HCT116 (cell line): ENCODE measurements around the gene METRN.

ENCODE experiments used
- CEBPB ChIP-seq: IDR thresholded peaks from 2 replicates; pipeline ENCODE4 v1.6.1; 2012; ENCODE audit warnings: low read depth
- EZH2phosphoT487 ChIP-seq: fragments of 200-600 bp; IDR thresholded peaks from 2 replicates; pipeline ENCODE4 v1.6.1; 2018; ENCODE audit warnings: antibody characterized with exemption, borderline replicate concordance
- FOSL1 ChIP-seq: IDR thresholded peaks from 2 replicates; pipeline ENCODE4 v1.6.1; 2012; ENCODE audit warnings: low read depth
- POLR2A ChIP-seq: IDR thresholded peaks from 2 replicates; pipeline ENCODE4 v1.7.0; 2011; ENCODE audit warnings: borderline replicate concordance; ENCODE audit not compliant: insufficient read depth, insufficient read length; ENCODE audit errors: extremely low read depth
- POLR2AphosphoS5 ChIP-seq: IDR thresholded peaks from 2 replicates; pipeline ENCODE4 v1.6.1; 2011; ENCODE audit warnings: mild to moderate bottlenecking, low read depth, low read length, moderate library complexity
- RAD21 ChIP-seq: IDR thresholded peaks from 2 replicates; pipeline ENCODE4 v1.6.1; 2012; ENCODE audit warnings: low read depth, mild to moderate bottlenecking
- SIN3A ChIP-seq: IDR thresholded peaks from 2 replicates; pipeline ENCODE4 v1.6.1; 2012; ENCODE audit warnings: low read depth
- TCF7L2 ChIP-seq: IDR thresholded peaks from 2 replicates; pipeline ENCODE4 v1.7.0; 2011; ENCODE audit warnings: borderline replicate concordance, inconsistent platforms; ENCODE audit not compliant: insufficient read depth, insufficient read length; ENCODE audit errors: extremely low read depth
- ZNF274 ChIP-seq: fragments of 200-500 bp; sonication (Bioruptor generic); IDR thresholded peaks from 2 replicates; pipeline ENCODE4 v1.6.1; 2014; ENCODE audit warnings: mild to moderate bottlenecking, low read depth, low read length, inconsistent platforms
- TF ChIP-seq, protein P1 (sequence below): IDR thresholded peaks from 2 replicates; pipeline ENCODE4 v1.6.1; 2012; ENCODE audit warnings: low read depth
- TF ChIP-seq, protein P2 (sequence below), 3 experiments: fragments of 200-600 bp in 1 of 3; sonication (generic) in 1 of 3; IDR thresholded peaks in 2 of 3; conservative IDR thresholded peaks in 1 of 3; 2 replicates each; pipeline ENCODE4 v1.5.1; 2012 to 2017; ENCODE audit warnings: low read depth in 2 of 3, low read length in 2 of 3, antibody characterized with exemption in 1 of 3, borderline replicate concordance in 1 of 3, control low read depth in 1 of 3, mild to moderate bottlenecking in 1 of 3, mixed read lengths in 1 of 3, mixed run types in 1 of 3, moderate library complexity in 1 of 3; ENCODE audit not compliant: insufficient read depth in 1 of 3
- TF ChIP-seq, protein P3 (sequence below): IDR thresholded peaks from 2 replicates; pipeline ENCODE4 v1.6.1; 2011; ENCODE audit warnings: mild to moderate bottlenecking, low read length, moderate library complexity; ENCODE audit not compliant: insufficient replicate concordance; ENCODE audit errors: extremely low read depth
- TF ChIP-seq, protein P4 (sequence below): IDR thresholded peaks from 2 replicates; pipeline ENCODE4 v1.6.1; 2012

DNA sequence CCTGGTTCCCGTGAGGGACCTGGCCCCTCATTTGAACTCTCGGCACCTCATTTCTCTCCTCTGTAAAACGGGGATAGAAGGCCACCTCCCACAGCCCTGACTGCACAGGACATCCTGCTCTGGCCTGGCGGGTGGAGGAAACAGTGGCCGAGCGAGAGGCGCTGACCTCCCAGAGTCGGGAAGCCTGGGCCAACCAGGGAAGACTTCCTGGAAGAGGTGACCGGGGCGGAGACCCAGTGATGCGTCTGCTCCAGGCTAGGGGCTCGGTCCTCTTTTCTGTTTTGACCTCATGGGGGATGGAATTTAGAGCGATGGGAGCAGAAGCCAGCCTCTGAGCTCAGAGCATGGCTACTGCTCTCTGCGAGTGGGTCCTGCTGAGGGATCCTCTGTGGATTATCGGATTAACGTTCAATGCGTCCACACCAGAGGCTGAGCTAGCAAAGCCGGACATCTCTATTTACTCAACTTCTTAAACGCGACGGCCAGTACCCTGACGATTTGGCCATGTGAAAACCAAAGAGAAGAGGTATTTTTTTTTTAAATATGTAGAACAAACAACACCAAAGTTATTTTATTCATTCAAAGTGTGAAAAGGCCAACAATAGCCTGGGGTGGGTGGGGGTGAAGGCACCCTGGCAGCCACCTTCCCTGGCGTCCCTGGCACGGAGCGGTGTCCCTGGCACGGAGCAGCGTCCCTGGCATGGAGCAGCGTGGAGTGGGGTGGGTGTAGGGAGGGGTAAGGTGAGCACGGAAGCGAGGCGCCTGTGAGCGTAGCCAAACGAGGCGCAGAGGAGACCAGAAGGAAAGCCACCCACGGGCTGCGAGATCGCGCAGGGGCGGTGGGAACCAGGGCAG lies 36.5 kb downstream of the METRN start:
- TF ChIP-seq EZH2phosphoT487: no peak
- TF ChIP-seq, protein P1, sequence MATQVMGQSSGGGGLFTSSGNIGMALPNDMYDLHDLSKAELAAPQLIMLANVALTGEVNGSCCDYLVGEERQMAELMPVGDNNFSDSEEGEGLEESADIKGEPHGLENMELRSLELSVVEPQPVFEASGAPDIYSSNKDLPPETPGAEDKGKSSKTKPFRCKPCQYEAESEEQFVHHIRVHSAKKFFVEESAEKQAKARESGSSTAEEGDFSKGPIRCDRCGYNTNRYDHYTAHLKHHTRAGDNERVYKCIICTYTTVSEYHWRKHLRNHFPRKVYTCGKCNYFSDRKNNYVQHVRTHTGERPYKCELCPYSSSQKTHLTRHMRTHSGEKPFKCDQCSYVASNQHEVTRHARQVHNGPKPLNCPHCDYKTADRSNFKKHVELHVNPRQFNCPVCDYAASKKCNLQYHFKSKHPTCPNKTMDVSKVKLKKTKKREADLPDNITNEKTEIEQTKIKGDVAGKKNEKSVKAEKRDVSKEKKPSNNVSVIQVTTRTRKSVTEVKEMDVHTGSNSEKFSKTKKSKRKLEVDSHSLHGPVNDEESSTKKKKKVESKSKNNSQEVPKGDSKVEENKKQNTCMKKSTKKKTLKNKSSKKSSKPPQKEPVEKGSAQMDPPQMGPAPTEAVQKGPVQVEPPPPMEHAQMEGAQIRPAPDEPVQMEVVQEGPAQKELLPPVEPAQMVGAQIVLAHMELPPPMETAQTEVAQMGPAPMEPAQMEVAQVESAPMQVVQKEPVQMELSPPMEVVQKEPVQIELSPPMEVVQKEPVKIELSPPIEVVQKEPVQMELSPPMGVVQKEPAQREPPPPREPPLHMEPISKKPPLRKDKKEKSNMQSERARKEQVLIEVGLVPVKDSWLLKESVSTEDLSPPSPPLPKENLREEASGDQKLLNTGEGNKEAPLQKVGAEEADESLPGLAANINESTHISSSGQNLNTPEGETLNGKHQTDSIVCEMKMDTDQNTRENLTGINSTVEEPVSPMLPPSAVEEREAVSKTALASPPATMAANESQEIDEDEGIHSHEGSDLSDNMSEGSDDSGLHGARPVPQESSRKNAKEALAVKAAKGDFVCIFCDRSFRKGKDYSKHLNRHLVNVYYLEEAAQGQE: no peak
- no peak for TF ChIP-seq RAD21
- TF ChIP-seq, protein P2, sequence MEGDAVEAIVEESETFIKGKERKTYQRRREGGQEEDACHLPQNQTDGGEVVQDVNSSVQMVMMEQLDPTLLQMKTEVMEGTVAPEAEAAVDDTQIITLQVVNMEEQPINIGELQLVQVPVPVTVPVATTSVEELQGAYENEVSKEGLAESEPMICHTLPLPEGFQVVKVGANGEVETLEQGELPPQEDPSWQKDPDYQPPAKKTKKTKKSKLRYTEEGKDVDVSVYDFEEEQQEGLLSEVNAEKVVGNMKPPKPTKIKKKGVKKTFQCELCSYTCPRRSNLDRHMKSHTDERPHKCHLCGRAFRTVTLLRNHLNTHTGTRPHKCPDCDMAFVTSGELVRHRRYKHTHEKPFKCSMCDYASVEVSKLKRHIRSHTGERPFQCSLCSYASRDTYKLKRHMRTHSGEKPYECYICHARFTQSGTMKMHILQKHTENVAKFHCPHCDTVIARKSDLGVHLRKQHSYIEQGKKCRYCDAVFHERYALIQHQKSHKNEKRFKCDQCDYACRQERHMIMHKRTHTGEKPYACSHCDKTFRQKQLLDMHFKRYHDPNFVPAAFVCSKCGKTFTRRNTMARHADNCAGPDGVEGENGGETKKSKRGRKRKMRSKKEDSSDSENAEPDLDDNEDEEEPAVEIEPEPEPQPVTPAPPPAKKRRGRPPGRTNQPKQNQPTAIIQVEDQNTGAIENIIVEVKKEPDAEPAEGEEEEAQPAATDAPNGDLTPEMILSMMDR (IDR thresholded peaks at IDR 0.05 in 2 of 3, conservative IDR thresholded peaks at IDR 0.05 in 1 of 3; ENCODE audit: borderline replicate concordance in 1 of 3, insufficient read depth in 1 of 3, low read depth in 2 of 3, low read length in 2 of 3): no peak
- no peak for TF ChIP-seq POLR2A
- no peak for TF ChIP-seq POLR2AphosphoS5
- no peak for TF ChIP-seq SIN3A
- TF ChIP-seq ZNF274: no peak
- TF ChIP-seq, protein P3, sequence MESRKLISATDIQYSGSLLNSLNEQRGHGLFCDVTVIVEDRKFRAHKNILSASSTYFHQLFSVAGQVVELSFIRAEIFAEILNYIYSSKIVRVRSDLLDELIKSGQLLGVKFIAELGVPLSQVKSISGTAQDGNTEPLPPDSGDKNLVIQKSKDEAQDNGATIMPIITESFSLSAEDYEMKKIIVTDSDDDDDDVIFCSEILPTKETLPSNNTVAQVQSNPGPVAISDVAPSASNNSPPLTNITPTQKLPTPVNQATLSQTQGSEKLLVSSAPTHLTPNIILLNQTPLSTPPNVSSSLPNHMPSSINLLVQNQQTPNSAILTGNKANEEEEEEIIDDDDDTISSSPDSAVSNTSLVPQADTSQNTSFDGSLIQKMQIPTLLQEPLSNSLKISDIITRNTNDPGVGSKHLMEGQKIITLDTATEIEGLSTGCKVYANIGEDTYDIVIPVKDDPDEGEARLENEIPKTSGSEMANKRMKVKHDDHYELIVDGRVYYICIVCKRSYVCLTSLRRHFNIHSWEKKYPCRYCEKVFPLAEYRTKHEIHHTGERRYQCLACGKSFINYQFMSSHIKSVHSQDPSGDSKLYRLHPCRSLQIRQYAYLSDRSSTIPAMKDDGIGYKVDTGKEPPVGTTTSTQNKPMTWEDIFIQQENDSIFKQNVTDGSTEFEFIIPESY: no peak
- TF ChIP-seq, protein P4, sequence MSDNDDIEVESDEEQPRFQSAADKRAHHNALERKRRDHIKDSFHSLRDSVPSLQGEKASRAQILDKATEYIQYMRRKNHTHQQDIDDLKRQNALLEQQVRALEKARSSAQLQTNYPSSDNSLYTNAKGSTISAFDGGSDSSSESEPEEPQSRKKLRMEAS: no peak
- no peak for TF ChIP-seq CEBPB
- TF ChIP-seq TCF7L2: no peak
- TF ChIP-seq FOSL1: no peak
